Erythroblast (primary cell): Measurements from ENCODE around the gene LMO3.

Experiments used
- GATA1 ChIP-seq: IDR thresholded peaks from 2 replicates; pipeline ENCODE4 v1.6.1; 2011; ENCODE audit warnings: low read depth, mild to moderate bottlenecking, control low read depth, low read length, moderate library complexity
- POLR2A ChIP-seq: IDR thresholded peaks from 2 replicates; pipeline ENCODE4 v1.6.1; 2011; ENCODE audit warnings: mild to moderate bottlenecking, low read length

DNA sequence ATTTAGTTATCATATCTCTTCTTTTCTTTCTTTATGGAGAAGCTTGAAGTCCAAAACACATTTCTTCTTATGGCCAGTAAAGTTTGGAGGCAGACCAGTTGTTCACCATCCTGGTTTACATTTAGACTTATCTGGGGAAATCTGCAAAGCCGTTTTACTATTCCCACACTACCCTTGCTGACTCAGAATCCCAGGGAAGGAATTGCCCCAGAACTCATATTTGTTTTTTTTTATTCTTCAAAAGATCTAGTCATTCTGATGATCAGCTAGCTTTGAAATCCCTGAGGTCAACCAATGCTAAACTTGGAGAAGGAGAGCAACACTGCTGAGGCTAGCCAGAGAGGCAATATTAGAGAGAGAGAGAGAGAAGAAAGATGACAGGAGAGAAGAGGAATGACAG is 12.3 kb upstream of the LMO3 start:
- TF ChIP-seq POLR2A (no peak), GATA1 (no peak)
